SK-N-SH (cell line): ENCODE results near the gene SESTD1. TPM values are rescaled to one million over a fixed set of nuclear protein-coding genes. Genes with fewer than 3 reads are reported as not detected.
"Not testable (repeated sequence)": the region's sequence is repeated elsewhere in the genome, so short reads cannot be mapped to it uniquely, and the experiment has no call there.

Experiments
- CTCF ChIA-PET: fragments of 300-600, 350-600 bp; formaldehyde crosslinking; extraction: SDS; loops from one replicate; lab custom pipeline; 2021; lab: Yijun Ruan, JAX
- POLR2A ChIA-PET: fragments of 350-600 bp; sonication (Branson Sonifier 250); formaldehyde crosslinking; extraction: SDS; loops from one replicate; lab custom pipeline; 2020; ENCODE audit warnings: antibody characterized with exemption, inconsistent platforms; lab: Yijun Ruan, JAX
- DNase-seq: peaks from one replicate; pipeline ENCODE4 v3.0.0; 2012
- H2AFZ ChIP-seq: fragments of 200-600 bp; sonication (generic); 2 replicates; pipeline ENCODE4 v1.8.1; 2016; ENCODE audit warnings: antibody characterized with exemption, mild to moderate bottlenecking, low read depth
- H3F3A ChIP-seq: fragments of 200-600 bp; sonication (generic); replicated peaks from 2 replicates; pipeline ENCODE3; 2016; ENCODE audit warnings: antibody characterized with exemption, mild to moderate bottlenecking; ENCODE audit not compliant: insufficient read depth
- H3K27ac ChIP-seq, 2 experiments: fragments of 200-500 bp in 1 of 2; fragments of 200-600 bp in 1 of 2; sonication (Bioruptor generic) in 1 of 2; sonication (generic), shearing (Covaris generic) in 1 of 2; 2 replicates each; pipeline versions ENCODE4 v1.5.1 to v1.6.1; 2014 to 2016; ENCODE audit warnings: low read depth in 2 of 2, inconsistent platforms in 1 of 2, low read length in 1 of 2, mild to moderate bottlenecking in 1 of 2, mixed read lengths in 1 of 2
- H3K27me3 ChIP-seq: fragments of 200-600 bp; sonication (generic), shearing (Covaris generic); 2 replicates; pipeline ENCODE4 v1.6.1; 2016; ENCODE audit warnings: mixed run types; ENCODE audit not compliant: insufficient read depth
- H3K36me3 ChIP-seq, 2 experiments: fragments of 200-500 bp in 1 of 2; fragments of 200-600 bp in 1 of 2; sonication (Bioruptor generic) in 1 of 2; sonication (generic) in 1 of 2; replicated peaks in 1 of 2; 2 replicates each; pipeline versions ENCODE3 to v1.5.1; 2014 to 2016; ENCODE audit warnings: low read length in 1 of 2, mild to moderate bottlenecking in 1 of 2; ENCODE audit not compliant: insufficient read depth in 2 of 2, control insufficient read depth in 1 of 2
- H3K4me1 ChIP-seq, 2 experiments: fragments of 200-500 bp in 1 of 2; fragments of 200-600 bp in 1 of 2; sonication (Bioruptor generic) in 1 of 2; sonication (generic), shearing (Covaris generic) in 1 of 2; 2 replicates each; pipeline versions ENCODE4 v1.5.1 to v1.6.1; 2014 to 2016; ENCODE audit warnings: low read depth in 1 of 2, low read length in 1 of 2, mixed run types in 1 of 2; ENCODE audit not compliant: insufficient read depth in 2 of 2, control insufficient read depth in 1 of 2
- H3K4me2 ChIP-seq: fragments of 200-600 bp; sonication (generic), shearing (Covaris generic); 2 replicates; pipeline ENCODE4 v1.6.1; 2017; ENCODE audit warnings: mixed run types
- H3K4me3 ChIP-seq, 2 experiments: fragments of 200-500 bp in 1 of 2; fragments of 200-600 bp in 1 of 2; sonication (Bioruptor generic) in 1 of 2; sonication (generic), shearing (Covaris generic) in 1 of 2; 2 replicates each; pipeline versions ENCODE4 v1.5.1 to v1.8.1; 2014 to 2016; ENCODE audit warnings: low read depth in 2 of 2, inconsistent platforms in 1 of 2, low read length in 1 of 2, mild to moderate bottlenecking in 1 of 2, mixed read lengths in 1 of 2, moderate library complexity in 1 of 2
- H3K79me2 ChIP-seq: fragments of 200-600 bp; sonication (generic); 2 replicates; pipeline ENCODE4 v1.8.1; 2017; ENCODE audit warnings: mild to moderate bottlenecking; ENCODE audit not compliant: insufficient read depth
- H3K9ac ChIP-seq: fragments of 200-600 bp; sonication (generic); 2 replicates; pipeline ENCODE4 v1.6.1; 2017; ENCODE audit warnings: mixed run types
- H3K9me2 ChIP-seq: fragments of 200-600 bp; sonication (generic); 2 replicates; pipeline ENCODE4 v1.6.1; 2017; ENCODE audit warnings: mixed run types
- H3K9me3 ChIP-seq: fragments of 200-600 bp; sonication (generic); 2 replicates; pipeline ENCODE4 v1.6.1; 2017; ENCODE audit warnings: mixed run types, mild to moderate bottlenecking, moderate library complexity
- H4K20me1 ChIP-seq: fragments of 200-600 bp; sonication (generic); 2 replicates; pipeline ENCODE4 v1.6.1; 2017; ENCODE audit warnings: mild to moderate bottlenecking, mixed run types; ENCODE audit not compliant: insufficient read depth
- CHD2 ChIP-seq: fragments of 150-350 bp; IDR thresholded peaks from 2 replicates; pipeline ENCODE4 v1.6.1; 2018; ENCODE audit warnings: low read length; ENCODE audit not compliant: partially characterized antibody
- CTCF ChIP-seq: fragments of 200-600 bp; sonication (generic); IDR thresholded peaks from 2 replicates; pipeline ENCODE4 v1.6.1; 2017; ENCODE audit warnings: antibody characterized with exemption, mild to moderate bottlenecking, moderate library complexity
- EP300 ChIP-seq, 2 experiments: IDR thresholded peaks; 2 replicates each; pipeline versions ENCODE4 v1.4.0 to v1.6.1; 2012; ENCODE audit warnings: borderline replicate concordance in 1 of 2, low read depth in 1 of 2, low read length in 1 of 2
- FOSL2 ChIP-seq: IDR thresholded peaks from 2 replicates; pipeline ENCODE4 v1.4.0; 2012; ENCODE audit warnings: low read depth, mild to moderate bottlenecking, moderate library complexity, borderline replicate concordance
- FOXJ3 ChIP-seq: sonication (generic); formaldehyde crosslinking; IDR thresholded peaks from 2 replicates; pipeline ENCODE4 v1.5.1; 2020; ENCODE audit warnings: mild to moderate bottlenecking, missing genetic modification reagents
- FOXM1 ChIP-seq: IDR thresholded peaks from 2 replicates; pipeline ENCODE4 v1.4.0; 2012; ENCODE audit warnings: low read depth, mild to moderate bottlenecking
- MAX ChIP-seq: IDR thresholded peaks from 2 replicates; pipeline ENCODE4 v1.4.0; 2012; ENCODE audit warnings: low read depth
- NFIC ChIP-seq: IDR thresholded peaks from 2 replicates; pipeline ENCODE4 v1.4.0; 2012; ENCODE audit warnings: borderline replicate concordance
- RAD21 ChIP-seq: IDR thresholded peaks from 2 replicates; pipeline ENCODE4 v1.6.1; 2012; ENCODE audit warnings: mild to moderate bottlenecking, low read length
- RXRA ChIP-seq: IDR thresholded peaks from 2 replicates; pipeline ENCODE4 v1.4.0; 2012; ENCODE audit warnings: low read depth, mild to moderate bottlenecking, borderline replicate concordance
- SIN3A ChIP-seq: IDR thresholded peaks from 2 replicates; pipeline ENCODE4 v1.6.1; 2012; ENCODE audit warnings: low read depth, mild to moderate bottlenecking, low read length, moderate library complexity, borderline replicate concordance
- SMC3 ChIP-seq: IDR thresholded peaks from 2 replicates; pipeline ENCODE4 v1.6.1; 2012; ENCODE audit warnings: low read depth, low read length, improper control_type of control experiment
- TEAD4 ChIP-seq: IDR thresholded peaks from 2 replicates; pipeline ENCODE4 v1.4.0; 2012; ENCODE audit warnings: mild to moderate bottlenecking, borderline replicate concordance; ENCODE audit not compliant: insufficient read depth
- USF1 ChIP-seq: IDR thresholded peaks from 2 replicates; pipeline ENCODE4 v1.4.0; 2012; ENCODE audit warnings: low read depth, borderline replicate concordance
- YY1 ChIP-seq: IDR thresholded peaks from 2 replicates; pipeline ENCODE4 v1.4.0; 2012; ENCODE audit warnings: low read depth, mild to moderate bottlenecking
- WGBS: methylation state at CpG from one replicate; pipeline ENCODE4 v1.1.6; 2017; ENCODE audit warnings: low lambda C conversion rate; 5-methylcytosine and 5-hydroxymethylcytosine counted together
- polyA plus RNA-seq, 3 experiments: library from polyadenylated mRNA; depleted of rRNA; stranded (reverse); fragments of >200 nt; gene quantifications; 2 replicates each; pipeline ENCODE4 v1.2.3, GENCODE V29; 2012

Gene SESTD1
- polyA plus RNA-seq, 1 of the 3 experiments (the other 2 are of a cell fraction), result 4.6 TPM

GRCh38 chr2:179218848-179219594 lies 45.6 kb downstream of the SESTD1 start:
- Histone ChIP-seq H3K9ac (no peak overlapping the region), H4K20me1 (peaks cover 7% of the 10 kb centered on the region), H3K79me2 (peaks cover 63% of the 10 kb centered on the region), H3K4me2 (no peak overlapping the region), H3K4me3 (no peak overlapping the region), H3K36me3 (peaks cover 0 to 4% of the 10 kb centered on the region in 2 experiments), H3K4me1 (no peaks in the 10 kb centered on the region; a peak in 1 of 4 replicates), H3K27me3 (no peaks in the 10 kb centered on the region), H3K27ac (no peak overlapping the region), H3K9me2 (no peaks in the 10 kb centered on the region), H2AFZ (no peak overlapping the region), H3F3A (no peaks in the 10 kb centered on the region), H3K9me3 (no peaks in the 10 kb centered on the region)
- POLR2A ChIA-PET, result no interaction called here
- 54% methylated on average over 4 of the region's 4 CpGs for WGBS
- 0 out of 2 replicates have a peak, but pooled peaks have one; percentile 7 for TF ChIP-seq FOSL2
- no peak for TF ChIP-seq TEAD4
- no peak for TF ChIP-seq RXRA
- peak; percentile 78 for TF ChIP-seq SMC3
- TF ChIP-seq RAD21, result peak; percentile 93
- TF ChIP-seq CTCF, result peak; percentile 92
- peak; percentile 48 for DNase-seq
- CTCF ChIA-PET, result interaction anchor here (0.6 to 1.4 kb wide), 18 partner anchors 9 to 740 kb away, joined by 3 to 7 read pairs (median 3); no protein-coding TSS in a partner anchor

GRCh38 chr2:179214671-179215070 lies 50.0 kb downstream of the SESTD1 start:
- DNase-seq, H3K4me1 ChIP-seq, H3K27me3 ChIP-seq, H3K4me3 ChIP-seq, H3K9me2 ChIP-seq, H3K9ac ChIP-seq, H3K27ac ChIP-seq, H3K4me2 ChIP-seq, H3F3A ChIP-seq, H4K20me1 ChIP-seq, H2AFZ ChIP-seq, POLR2A ChIA-PET, H3K36me3 ChIP-seq: not testable (repeated sequence)
- 73% methylated on average over 3 of the region's 3 CpGs for WGBS
- H3K79me2 ChIP-seq, result peaks cover 86% of the 10 kb centered on the region
- CTCF ChIA-PET, result interaction anchor here (0.8 kb wide), 1 partner anchor 11 kb away, joined by 3 read pairs; no protein-coding TSS in a partner anchor
- peaks cover 15% of the 10 kb centered on the region; the same call in 1 of the 2 replicates for H3K9me3 ChIP-seq

GRCh38 chr2:179211355-179211754 lies 53.3 kb downstream of the SESTD1 start:
- H3K4me3 ChIP-seq, result no peak overlapping the region
- H3K9ac ChIP-seq, result no peak overlapping the region
- DNase-seq, result no peak
- H3K79me2 ChIP-seq, result peaks cover 95% of the 10 kb centered on the region
- H3K27ac ChIP-seq, result no peak overlapping the region
- TF ChIP-seq CHD2 (no peak), EP300 (IDR thresholded peaks at IDR 0.05; ENCODE audit: borderline replicate concordance in 1 of 2, low read depth in 1 of 2, low read length in 1 of 2) (no peak), SMC3 (no peak), FOXM1 (no peak), SIN3A (no peak), YY1 (no peak), CTCF (no peak), RXRA (no peak), MAX (no peak), USF1 (no peak), NFIC (no peak), FOXJ3 (no peak), FOSL2 (no peak)
- H4K20me1 ChIP-seq, result no peaks in the 10 kb centered on the region
- H3F3A ChIP-seq, result no peaks in the 10 kb centered on the region
- H3K4me2 ChIP-seq, result no peak overlapping the region
- no peaks in the 10 kb centered on the region for H3K36me3 ChIP-seq
- WGBS, result 70% methylated on average over 4 of the region's 4 CpGs
- ChIA-PET CTCF (no interaction called here), POLR2A (no interaction called here)
- no peaks in the 10 kb centered on the region for H3K27me3 ChIP-seq
- H3K4me1 ChIP-seq, result no peaks in the 10 kb centered on the region
- no peak overlapping the region for H2AFZ ChIP-seq
- H3K9me3 ChIP-seq, result peaks cover 17% of the 10 kb centered on the region; the same call in 1 of the 2 replicates
- H3K9me2 ChIP-seq, result no peaks in the 10 kb centered on the region
